Endothelial cell of umbilical vein (primary cell): Measurements from ENCODE around the gene LMO1. TPM values are rescaled to one million over a fixed set of nuclear protein-coding genes. Genes with fewer than 3 reads are reported as not detected.

Experiments
- BruUV-seq: library from RNA; stranded (reverse); fragments of 400-500 nt; replicated peaks from 2 replicates; lab custom pipeline; 2021; lab: Mats Ljungman, UMichigan
- CTCF ChIA-PET: fragments of 300-600, 350-600 bp; sonication (Branson Sonifier 250); formaldehyde crosslinking; loops from one replicate; lab custom pipeline; 2021; ENCODE audit warnings: antibody characterized with exemption, inconsistent platforms; lab: Charles Lee
- POLR2A ChIA-PET: fragments of 300-600, 350-600 bp; sonication (Branson Sonifier 250); formaldehyde crosslinking; loops from one replicate; lab custom pipeline; 2021; ENCODE audit warnings: antibody characterized with exemption, inconsistent platforms; lab: Charles Lee
- DNase-seq: peaks from one replicate; pipeline ENCODE4 v3.0.0-alpha.2; 2011; ENCODE audit warnings: low read depth, low spot score
- FAIRE-seq: peaks from 2 replicates; lab custom pipeline; 2011; peaks lifted over from hg19 to GRCh38; lab: Jason Lieb, UNC
- H2AFZ ChIP-seq: 2 replicates; pipeline ENCODE4 v1.6.0; 2012; ENCODE audit warnings: low read depth, low read length, control low read depth, inconsistent platforms
- H3K27ac ChIP-seq: 2 replicates; pipeline ENCODE4 v1.5.1; 2011; ENCODE audit warnings: low read depth, mild to moderate bottlenecking, control low read depth, low read length, moderate library complexity; ENCODE audit not compliant: insufficient read depth
- H3K27me3 ChIP-seq, 2 experiments: 2 replicates each; pipeline versions ENCODE4 v1.6.0 to v1.6.1; 2011; ENCODE audit warnings: low read length in 2 of 2, mixed read lengths in 1 of 2; ENCODE audit not compliant: control insufficient read depth in 2 of 2, insufficient read depth in 2 of 2
- H3K36me3 ChIP-seq, 2 experiments: 2 replicates in 1 of 2; 3 replicates in 1 of 2; pipeline ENCODE4 v1.5.1; 2011; ENCODE audit warnings: low read length in 2 of 2, mild to moderate bottlenecking in 1 of 2, moderate library complexity in 1 of 2; ENCODE audit not compliant: control insufficient read depth in 2 of 2, insufficient read depth in 2 of 2; ENCODE audit errors: extremely low read depth in 1 of 2
- H3K4me1 ChIP-seq: 3 replicates; pipeline ENCODE4 v1.5.1; 2011; ENCODE audit warnings: mild to moderate bottlenecking, low read length; ENCODE audit not compliant: control insufficient read depth, insufficient read depth; ENCODE audit errors: extremely low read depth
- H3K4me2 ChIP-seq: 2 replicates; pipeline ENCODE4 v1.6.1; 2011; ENCODE audit warnings: low read length, control low read depth, mixed read lengths; ENCODE audit not compliant: insufficient read depth
- H3K4me3 ChIP-seq, 3 experiments: fragments of 200-600 bp in 1 of 3; sonication (generic), shearing (Covaris generic) in 1 of 3; replicated peaks in 1 of 3; 2 replicates each; pipeline ENCODE4 v1.5.1; 2011 to 2016; ENCODE audit warnings: control low read depth in 3 of 3, low read length in 3 of 3, mild to moderate bottlenecking in 2 of 3, inconsistent platforms in 1 of 3, low read depth in 1 of 3, moderate library complexity in 1 of 3; ENCODE audit not compliant: insufficient read depth in 1 of 3
- H3K79me2 ChIP-seq: 2 replicates; pipeline ENCODE4 v1.6.0; 2012; ENCODE audit warnings: low read length, inconsistent platforms; ENCODE audit not compliant: control insufficient read depth, insufficient read depth
- H3K9ac ChIP-seq: replicated peaks from 2 replicates; pipeline ENCODE3; 2011; ENCODE audit warnings: low read length, control low read depth; ENCODE audit not compliant: insufficient read depth; ENCODE audit errors: extremely low read depth
- H3K9me1 ChIP-seq: replicated peaks from 3 replicates; pipeline ENCODE4 v1.6.0; 2011; ENCODE audit warnings: mild to moderate bottlenecking, low read length; ENCODE audit not compliant: control insufficient read depth, insufficient read depth; ENCODE audit errors: extremely low read depth
- H3K9me3 ChIP-seq: replicated peaks from 2 replicates; pipeline ENCODE4 v1.5.1; 2012; ENCODE audit warnings: low read length, inconsistent platforms; ENCODE audit not compliant: control insufficient read depth, insufficient read depth
- H4K20me1 ChIP-seq: replicated peaks from 2 replicates; pipeline ENCODE3; 2011; ENCODE audit warnings: mild to moderate bottlenecking, low read length; ENCODE audit not compliant: control insufficient read depth, insufficient read depth; ENCODE audit errors: extremely low read depth
- EZH2 ChIP-seq: IDR thresholded peaks from 2 replicates; pipeline ENCODE4 v1.6.1; 2012; ENCODE audit warnings: borderline replicate concordance, low read depth, mild to moderate bottlenecking, moderate library complexity, low read length, inconsistent platforms; ENCODE audit not compliant: severe bottlenecking
- FOS ChIP-seq: IDR thresholded peaks from 2 replicates; pipeline ENCODE4 v1.6.1; 2011; ENCODE audit warnings: mild to moderate bottlenecking, low read length, moderate library complexity, borderline replicate concordance; ENCODE audit not compliant: insufficient read depth
- GATA2 ChIP-seq: IDR thresholded peaks from 2 replicates; pipeline ENCODE4 v1.7.0; 2011; ENCODE audit warnings: low read depth, mild to moderate bottlenecking, moderate library complexity, mixed read lengths, low read length; ENCODE audit not compliant: insufficient read length, insufficient read depth
- JUN ChIP-seq: IDR thresholded peaks from 2 replicates; pipeline ENCODE4 v1.6.1; 2011; ENCODE audit warnings: borderline replicate concordance, low read depth; ENCODE audit not compliant: insufficient read length, insufficient read depth
- MYC ChIP-seq: IDR thresholded peaks from one replicate; pipeline ENCODE4 v1.6.1; 2011; ENCODE audit warnings: mild to moderate bottlenecking, low read depth, low read length
- POLR2A ChIP-seq: IDR thresholded peaks from 2 replicates; pipeline ENCODE4 v1.6.1; 2012; ENCODE audit warnings: low read depth, mild to moderate bottlenecking, control low read depth, low read length
- POLR2AphosphoS5 ChIP-seq: IDR thresholded peaks from 2 replicates; pipeline ENCODE4 v1.6.1; 2012; ENCODE audit warnings: low read depth, mild to moderate bottlenecking, control low read depth, low read length, moderate library complexity; ENCODE audit not compliant: insufficient read depth
- dilution Hi-C: fragments of 300-500 bp; cut with MboI; formaldehyde crosslinking; loops from one replicate; pipeline ENCODE4 v1.15.0; 2019; ENCODE audit warnings: low sequenced_read_pairs; ENCODE audit not compliant: extremely low pct_ligation_motif_present
- intact Hi-C: fragments of 100-400 bp; cut with micrococcal nuclease; formaldehyde crosslinking; loops from one replicate; pipeline ENCODE4 v1.10.0; 2022
- polyA plus RNA-seq, 4 experiments: library from polyadenylated mRNA; depleted of rRNA in 3 of 4; stranded (reverse) in 3 of 4; unstranded in 1 of 4; fragments of >200 nt; gene quantifications; 2 replicates each; pipeline versions ENCODE4 v1.2.1 to v1.2.3, GENCODE V29; 2011 to 2012; ENCODE audit warnings: missing spikeins in 1 of 4
- total RNA-seq: library from RNA; stranded (reverse); gene quantifications from 2 replicates; pipeline ENCODE4 v1.2.3, GENCODE V29; 2021
- TF ChIP-seq, protein P1 (sequence below): IDR thresholded peaks from 2 replicates; pipeline ENCODE4 v1.6.1; 2011; ENCODE audit not compliant: insufficient read depth, insufficient read length
- TF ChIP-seq, protein P2 (sequence below), 2 donors: IDR thresholded peaks; 1 replicate in 1 of 2; 2 replicates in 1 of 2; pipeline ENCODE4 v1.5.1; 2011; ENCODE audit warnings: low read length in 2 of 2, mild to moderate bottlenecking in 2 of 2, moderate library complexity in 2 of 2, control low read depth in 1 of 2, inconsistent platforms in 1 of 2, low read depth in 1 of 2; ENCODE audit not compliant: insufficient read depth in 1 of 2; ENCODE audit errors: extremely low read depth in 1 of 2

LMO1 gene
- total and polyA plus RNA-seq, 2 donors (not counting 3 experiments of a cell fraction or from before 2014, with no cell fraction given) = not detected

DNA sequence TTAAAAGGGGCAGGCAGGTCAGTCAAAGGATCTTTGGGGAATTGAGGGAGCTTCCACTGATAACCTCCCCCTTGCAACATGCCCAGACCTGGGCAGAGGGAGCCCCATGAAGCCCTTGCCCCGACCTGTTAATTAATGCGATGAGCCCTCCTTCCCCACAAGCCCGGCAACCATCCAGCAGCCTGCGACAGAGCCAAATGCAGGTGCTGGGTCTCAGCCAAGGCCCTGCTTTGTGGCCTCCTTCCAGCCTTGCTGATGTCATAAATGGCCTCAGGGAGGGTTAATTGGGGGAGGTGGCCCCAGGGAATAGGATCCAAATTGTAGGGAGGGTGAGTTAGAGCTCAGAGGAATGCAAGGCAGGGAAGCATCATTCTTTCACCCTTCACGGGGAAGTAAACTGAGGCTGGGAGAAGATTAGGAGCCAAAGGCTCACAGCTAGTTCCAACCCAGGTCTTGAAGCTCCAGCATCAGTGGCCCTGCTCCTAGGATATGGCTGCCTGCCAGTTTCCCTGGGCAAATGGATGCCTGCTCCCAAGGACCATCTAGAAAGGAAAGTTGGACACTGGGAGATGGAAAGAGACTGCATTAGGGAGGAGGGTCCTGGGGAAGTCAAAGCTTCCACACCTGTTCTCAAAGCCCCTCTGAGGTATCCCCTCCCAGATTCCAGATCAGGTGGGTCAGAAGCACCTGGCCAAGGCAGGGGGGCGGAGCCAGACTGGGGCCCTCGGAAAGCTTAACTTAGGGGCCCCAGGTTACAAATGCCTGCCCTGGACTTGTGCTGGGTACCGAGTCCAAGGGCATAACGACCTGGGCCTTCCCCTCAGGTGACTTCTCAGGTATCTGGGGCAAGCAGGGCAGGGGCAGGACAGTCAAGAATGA lies 34.1 kb downstream of the LMO1 start:
- no peak for DNase-seq
- Histone ChIP-seq H3K36me3 (no peaks in the 10 kb centered on the region), H4K20me1 (no peaks in the 10 kb centered on the region), H3K79me2 (no peaks in the 10 kb centered on the region), H3K4me2 (no peak overlapping the region), H3K27ac (no peak overlapping the region), H3K9me1 (no peaks in the 10 kb centered on the region), H3K27me3 (peaks cover 0 to 3% of the 10 kb centered on the region in 2 experiments), H2AFZ (no peak overlapping the region), H3K4me1 (no peaks in the 10 kb centered on the region), H3K9ac (no peak overlapping the region), H3K4me3 (no peak overlapping the region), H3K9me3 (no peaks in the 10 kb centered on the region)
- no TSS peak for BruUV-seq
- POLR2A ChIA-PET = no interaction called here
- dilution Hi-C loops (no loop called here), intact Hi-C loops (loop anchor here (5.0 kb wide), 1 partner anchor 88 kb away; no protein-coding TSS in a partner anchor)
- CTCF ChIA-PET = interaction anchor here (1.4 to 4.6 kb wide), 4 partner anchors 9 to 338 kb away, joined by 3 to 26 read pairs (median 12); partner anchors contain the start of gene LMO1
- no peak for FAIRE-seq
- TF ChIP-seq, protein P1, sequence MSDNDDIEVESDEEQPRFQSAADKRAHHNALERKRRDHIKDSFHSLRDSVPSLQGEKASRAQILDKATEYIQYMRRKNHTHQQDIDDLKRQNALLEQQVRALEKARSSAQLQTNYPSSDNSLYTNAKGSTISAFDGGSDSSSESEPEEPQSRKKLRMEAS = no peak
- TF ChIP-seq POLR2AphosphoS5 (no peak), MYC (no peak), EZH2 (no peak), JUN (no peak), FOS (no peak), GATA2 (no peak), POLR2A (no peak)
- TF ChIP-seq, protein P2, sequence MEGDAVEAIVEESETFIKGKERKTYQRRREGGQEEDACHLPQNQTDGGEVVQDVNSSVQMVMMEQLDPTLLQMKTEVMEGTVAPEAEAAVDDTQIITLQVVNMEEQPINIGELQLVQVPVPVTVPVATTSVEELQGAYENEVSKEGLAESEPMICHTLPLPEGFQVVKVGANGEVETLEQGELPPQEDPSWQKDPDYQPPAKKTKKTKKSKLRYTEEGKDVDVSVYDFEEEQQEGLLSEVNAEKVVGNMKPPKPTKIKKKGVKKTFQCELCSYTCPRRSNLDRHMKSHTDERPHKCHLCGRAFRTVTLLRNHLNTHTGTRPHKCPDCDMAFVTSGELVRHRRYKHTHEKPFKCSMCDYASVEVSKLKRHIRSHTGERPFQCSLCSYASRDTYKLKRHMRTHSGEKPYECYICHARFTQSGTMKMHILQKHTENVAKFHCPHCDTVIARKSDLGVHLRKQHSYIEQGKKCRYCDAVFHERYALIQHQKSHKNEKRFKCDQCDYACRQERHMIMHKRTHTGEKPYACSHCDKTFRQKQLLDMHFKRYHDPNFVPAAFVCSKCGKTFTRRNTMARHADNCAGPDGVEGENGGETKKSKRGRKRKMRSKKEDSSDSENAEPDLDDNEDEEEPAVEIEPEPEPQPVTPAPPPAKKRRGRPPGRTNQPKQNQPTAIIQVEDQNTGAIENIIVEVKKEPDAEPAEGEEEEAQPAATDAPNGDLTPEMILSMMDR (IDR thresholded peaks at IDR 0.05; ENCODE audit: extremely low read depth in 1 of 2, insufficient read depth in 1 of 2, low read depth in 1 of 2, low read length in 2 of 2) = no peak
